Measurements from ENCODE around the gene MORN2.

Gene MORN2

GRCh38 chr2:38889575-38889974 lies 13.8 kb downstream of the MORN2 start, which contains the start of gene ARHGEF33:
Gene ARHGEF33, plus strand, starts transcription at chr2:38889875. Its CDS starts 29,573 bp downstream, at chr2:38919448.
- no peak for DNase-seq (ENCODE audit: low read depth in 2 of 2)

- no peak for DNase-seq (ENCODE audit: low read depth in 2 of 2)
Measured at GRCh38 chr2:38892819-38893218, 17.0 kb downstream of the MORN2 start.

GRCh38 chr2:38898256-38898655 lies 22.5 kb downstream of the MORN2 start:
- DNase-seq (ENCODE audit: low read depth in 2 of 2): no peak

GRCh38 chr2:38900726-38901125 lies 24.9 kb downstream of the MORN2 start:
- DNase-seq (ENCODE audit: low read depth in 2 of 2): no peak

GRCh38 chr2:38905251-38905650 lies 29.5 kb downstream of the MORN2 start:
- DNase-seq (ENCODE audit: low read depth in 2 of 2): no peak

- no peak for DNase-seq (ENCODE audit: low read depth in 2 of 2)
Measured at GRCh38 chr2:38907242-38907641, 31.5 kb downstream of the MORN2 start.

GRCh38 chr2:38907743-38908562 lies 32.2 kb downstream of the MORN2 start:
- DNase-seq (ENCODE audit: low read depth in 2 of 2): no peak

- DNase-seq (ENCODE audit: low read depth in 2 of 2): no peak
Measured at GRCh38 chr2:38909872-38910271, 34.1 kb downstream of the MORN2 start.

- DNase-seq (ENCODE audit: low read depth in 2 of 2): no peak
Measured at GRCh38 chr2:38911191-38911590, 35.4 kb downstream of the MORN2 start.

- no peak for DNase-seq (ENCODE audit: low read depth in 2 of 2)
Measured at GRCh38 chr2:38912619-38913018, 36.8 kb downstream of the MORN2 start.

GRCh38 chr2:38922389-38922788 lies 46.6 kb downstream of the MORN2 start:
- DNase-seq (ENCODE audit: low read depth in 2 of 2): no peak

- DNase-seq (ENCODE audit: low read depth in 2 of 2): no peak
Measured at GRCh38 chr2:38922902-38923301, 47.1 kb downstream of the MORN2 start.

- no peak for DNase-seq (ENCODE audit: low read depth in 2 of 2)
Measured at GRCh38 chr2:38925982-38926381, 50.2 kb downstream of the MORN2 start.

- no peak for DNase-seq (ENCODE audit: low read depth in 2 of 2)
Measured at GRCh38 chr2:38930600-38930999, 54.8 kb downstream of the MORN2 start.

Data from stimulated activated CD8-positive, alpha-beta memory T cell treated with anti-CD3 and anti-CD28 coated beads, Interleukin-15, amount 100 ng/mL, for 4 hours (primary cell).